GM21390 (cell line): ENCODE measurements around the gene PDK4.

Source experiments
- ATAC-seq: cut with Tn5 transposase; IDR thresholded peaks from one replicate; pipeline ENCODE4 v1.9.1; 2021; ENCODE audit not compliant: unreplicated experiment

PDK4 gene

DNA sequence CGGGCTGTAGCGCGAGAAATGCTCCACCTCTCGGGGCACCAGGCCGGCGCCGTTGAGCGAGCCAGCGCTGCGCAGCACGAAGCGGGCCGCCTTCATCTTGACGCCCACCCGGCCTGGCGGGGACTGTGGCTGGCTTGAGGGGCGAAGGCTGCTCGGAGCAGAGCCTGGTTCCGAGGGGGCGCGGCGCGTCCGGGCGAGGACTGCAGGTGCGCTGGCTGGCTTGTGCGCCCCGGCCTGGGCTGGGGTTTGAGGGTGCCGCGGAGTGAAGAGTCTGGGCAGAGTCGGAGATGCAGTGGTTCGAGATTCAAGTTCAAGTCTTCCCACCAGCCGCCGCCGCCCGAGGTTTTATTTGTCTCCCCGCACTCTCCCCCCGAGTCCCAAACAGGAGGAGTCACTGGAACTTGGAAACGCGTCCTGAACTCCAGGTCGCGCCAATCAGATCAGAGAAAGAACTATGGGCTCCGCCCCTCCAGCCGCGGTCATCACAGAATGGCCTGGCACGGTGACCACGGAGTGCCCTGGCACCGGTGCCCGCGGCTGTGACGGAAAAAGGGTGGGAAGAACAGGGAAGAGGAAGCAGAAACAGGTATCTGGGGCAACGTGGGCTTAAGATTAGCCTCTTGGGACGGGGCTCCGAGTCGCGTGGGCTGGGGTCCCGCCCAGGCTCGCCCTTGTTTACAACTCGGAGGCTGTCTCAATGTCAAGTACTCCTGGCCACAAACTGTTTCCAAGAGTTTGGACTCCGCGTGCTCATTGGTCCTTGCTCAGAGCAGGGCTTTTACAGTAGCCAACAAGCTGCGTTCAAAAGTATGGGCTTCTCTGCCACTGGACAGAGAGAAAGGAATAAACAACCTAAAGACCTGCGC is at the start of gene PDK4:
TSS of gene PDK4 (minus strand) at position 319 of the 866 bp plus-strand sequence. CDS start at position 96, 223 bp downstream.
- ATAC-seq = no peak

DNA sequence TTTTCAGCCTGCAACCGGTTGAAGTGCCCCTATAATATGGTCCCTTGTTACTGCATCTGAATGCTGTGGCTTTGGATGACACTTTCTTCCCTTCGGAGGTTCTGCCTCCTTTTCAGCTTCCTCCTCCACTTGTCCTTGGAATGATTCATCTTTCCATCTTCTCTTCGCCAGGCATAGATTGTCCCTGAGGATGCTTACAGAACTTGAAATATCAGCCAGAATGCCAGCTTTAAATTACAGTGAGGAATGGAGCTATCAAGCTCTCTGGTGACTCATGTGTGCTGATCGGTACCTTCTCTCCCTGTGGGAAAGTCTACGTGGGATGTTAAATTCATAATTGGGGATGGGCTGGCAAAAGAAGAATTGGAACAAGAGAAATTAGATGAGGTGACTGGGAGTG is 45.9 kb upstream of the PDK4 start:
- ATAC-seq = no peak

DNA sequence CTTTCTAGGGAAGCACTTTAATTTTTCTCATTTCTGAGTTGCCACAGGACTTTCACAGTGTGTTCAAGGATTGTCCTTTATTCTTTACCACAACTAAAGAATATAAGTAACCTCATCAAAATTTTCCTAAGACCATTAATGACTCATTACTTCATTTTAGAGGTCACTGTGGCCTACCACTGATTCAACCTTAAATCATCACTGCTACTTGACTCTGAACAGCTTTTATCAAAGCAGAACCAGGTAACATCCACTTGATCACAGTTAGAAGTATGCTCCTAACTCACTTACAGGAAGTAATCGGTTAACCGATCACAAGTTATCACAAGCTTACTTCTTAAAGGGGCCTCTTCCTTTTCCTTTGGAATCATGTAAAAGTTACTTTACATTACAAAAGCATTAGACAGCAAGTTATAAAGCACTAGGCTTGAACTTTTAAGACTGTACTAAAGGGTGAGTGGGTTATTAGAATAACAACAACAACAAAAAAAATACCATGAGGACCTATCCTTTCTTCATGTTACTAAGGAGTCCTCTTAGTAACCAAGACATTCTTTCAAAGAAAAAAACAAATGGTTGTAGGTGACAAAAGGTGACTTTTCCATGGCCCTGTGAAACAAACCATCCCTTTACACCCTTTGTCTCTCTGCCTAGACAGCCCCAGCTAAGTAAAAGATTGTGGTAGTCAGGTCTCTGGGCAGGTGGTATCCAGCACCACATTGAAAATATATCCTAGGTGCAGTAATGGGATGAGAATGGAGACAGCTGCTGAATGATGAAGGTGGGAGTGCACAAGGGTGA is 40.0 kb upstream of the PDK4 start:
- no peak for ATAC-seq

DNA sequence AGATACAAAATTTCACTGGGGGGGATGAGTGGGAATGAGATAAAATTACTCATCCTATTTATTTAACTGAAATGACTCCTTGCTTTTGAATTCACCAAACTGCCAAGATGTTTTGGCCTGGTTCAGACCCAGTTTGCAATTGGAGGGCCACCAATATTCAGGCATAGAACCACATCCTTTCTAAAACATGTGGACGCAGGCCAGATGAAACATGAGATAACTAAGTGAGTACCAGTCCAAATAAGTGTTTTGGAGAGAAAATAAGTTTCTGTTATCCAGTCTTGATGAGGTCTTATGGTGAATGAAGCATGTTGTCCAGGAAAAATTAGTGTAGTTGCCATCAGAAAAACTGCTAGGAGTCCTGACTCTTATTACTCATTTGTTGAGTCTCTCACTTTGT is 36.3 kb upstream of the PDK4 start:
- ATAC-seq = no peak

DNA sequence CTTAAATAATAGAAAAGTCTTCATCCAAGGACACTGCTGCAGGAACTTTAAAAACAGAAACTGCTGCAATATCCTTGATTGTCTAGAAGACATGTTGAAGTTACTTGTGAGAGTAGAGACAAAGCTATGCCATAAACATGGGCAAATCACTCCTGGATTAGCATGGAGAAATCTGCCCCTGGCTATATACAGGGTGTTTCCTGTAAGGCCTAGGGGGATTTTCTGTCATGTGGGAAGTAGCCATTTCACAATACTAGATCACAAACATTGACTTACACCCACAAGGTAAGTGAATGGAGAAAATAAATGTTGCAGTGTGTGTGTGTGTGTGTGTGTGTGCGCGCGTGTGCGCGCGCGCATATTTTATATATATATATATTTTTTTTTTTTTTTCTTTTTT is 35.2 kb upstream of the PDK4 start:
- ATAC-seq = no peak

DNA sequence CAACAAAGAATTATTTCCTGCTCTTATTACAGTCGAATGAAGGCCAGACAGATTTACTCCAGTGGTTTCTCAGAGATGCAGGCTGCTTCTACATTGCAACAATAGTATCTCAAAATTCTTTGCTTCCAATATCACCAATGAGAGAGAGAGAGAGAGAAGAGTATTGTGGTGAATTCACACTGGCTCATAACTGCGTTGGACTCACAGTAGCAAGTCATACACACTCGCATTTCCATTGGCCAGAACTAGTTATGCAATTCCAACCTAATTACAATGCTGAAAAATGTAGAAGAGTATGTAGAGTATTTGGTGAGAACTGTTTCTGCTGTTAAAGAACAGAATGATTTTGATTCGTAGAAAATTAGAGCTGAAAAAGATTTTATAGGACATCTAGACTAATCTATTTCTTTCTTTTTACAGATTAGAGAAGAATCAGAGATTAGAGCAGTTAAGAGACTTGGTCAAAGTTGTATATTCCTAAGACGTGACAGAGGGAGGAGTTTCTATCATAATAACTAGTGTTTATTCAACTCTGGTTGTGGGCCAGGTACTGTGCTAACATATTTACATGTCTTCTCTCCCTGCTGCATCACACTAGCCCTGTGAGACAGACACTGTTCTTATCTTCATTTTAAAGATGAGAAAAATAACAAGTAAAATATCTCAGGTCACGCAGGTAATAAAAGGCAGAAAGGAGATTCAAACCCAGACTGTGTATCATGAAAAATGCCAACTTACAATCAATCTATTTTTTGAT is 34.6 kb upstream of the PDK4 start:
- no peak for ATAC-seq

DNA sequence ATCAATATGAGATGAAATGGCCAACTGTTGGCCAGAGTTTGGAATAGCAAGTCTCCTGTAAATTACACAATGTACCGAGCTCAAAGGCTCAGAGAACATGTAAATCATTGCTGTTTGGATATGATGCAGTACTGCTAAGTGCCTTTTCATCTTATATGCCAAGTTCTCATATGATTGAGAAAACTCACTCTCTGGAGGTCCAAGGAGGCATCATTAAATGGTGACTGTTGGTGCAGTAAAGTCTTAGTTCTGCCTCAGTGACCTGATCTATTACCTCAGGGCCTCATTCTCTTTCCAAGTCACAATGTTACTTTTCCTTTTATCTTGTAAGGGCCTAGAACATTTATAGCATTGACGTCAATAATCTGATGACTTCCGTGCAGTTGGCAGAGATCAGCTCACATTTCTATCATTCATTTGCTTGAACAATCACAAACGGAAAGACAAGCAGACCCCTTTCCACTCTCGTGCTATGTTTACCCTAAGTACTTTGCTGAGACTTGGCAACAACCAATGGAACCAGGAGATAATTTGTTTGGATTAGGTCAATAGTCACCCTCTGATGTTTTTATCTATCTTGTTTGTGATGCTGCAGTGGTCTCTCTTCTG is 32.6 kb upstream of the PDK4 start:
- ATAC-seq = no peak

DNA sequence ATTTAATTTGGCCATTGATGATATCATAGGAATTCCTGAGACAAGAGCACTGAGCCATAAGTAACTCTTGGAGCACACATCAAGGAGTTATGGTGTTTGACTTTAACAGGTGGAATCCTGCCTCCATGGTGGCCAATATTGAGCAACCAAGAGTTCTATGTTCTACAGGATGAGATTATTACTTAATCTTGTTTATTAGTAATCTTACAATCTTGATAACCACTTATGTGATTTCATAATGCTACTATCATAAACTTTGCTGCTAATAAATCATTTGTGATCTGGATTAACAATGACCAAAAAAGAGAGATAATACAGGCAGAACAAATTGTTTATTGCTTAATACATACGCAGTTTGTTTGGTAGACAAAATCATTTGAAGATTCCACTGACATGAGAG is 27.5 kb upstream of the PDK4 start:
- ATAC-seq = no peak

DNA sequence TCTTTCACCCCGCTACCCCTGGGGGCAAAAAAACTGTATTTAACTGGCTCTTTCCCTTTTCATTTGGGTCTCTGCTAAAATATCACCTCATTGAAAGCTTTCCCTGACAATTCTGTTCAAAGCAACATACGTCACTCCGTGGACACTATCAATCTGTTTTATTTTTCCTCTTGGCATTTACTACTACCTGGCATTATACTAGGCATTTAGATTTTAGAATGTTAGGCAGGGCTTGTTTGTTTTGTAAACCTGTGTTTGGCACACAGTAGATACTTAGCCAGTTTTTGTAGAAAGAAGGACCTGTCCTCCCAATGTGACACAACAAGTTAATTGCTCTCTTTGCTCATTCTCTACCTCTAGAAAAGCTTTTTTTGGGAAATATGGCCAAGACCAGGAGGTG is 26.5 kb upstream of the PDK4 start:
- ATAC-seq = no peak

DNA sequence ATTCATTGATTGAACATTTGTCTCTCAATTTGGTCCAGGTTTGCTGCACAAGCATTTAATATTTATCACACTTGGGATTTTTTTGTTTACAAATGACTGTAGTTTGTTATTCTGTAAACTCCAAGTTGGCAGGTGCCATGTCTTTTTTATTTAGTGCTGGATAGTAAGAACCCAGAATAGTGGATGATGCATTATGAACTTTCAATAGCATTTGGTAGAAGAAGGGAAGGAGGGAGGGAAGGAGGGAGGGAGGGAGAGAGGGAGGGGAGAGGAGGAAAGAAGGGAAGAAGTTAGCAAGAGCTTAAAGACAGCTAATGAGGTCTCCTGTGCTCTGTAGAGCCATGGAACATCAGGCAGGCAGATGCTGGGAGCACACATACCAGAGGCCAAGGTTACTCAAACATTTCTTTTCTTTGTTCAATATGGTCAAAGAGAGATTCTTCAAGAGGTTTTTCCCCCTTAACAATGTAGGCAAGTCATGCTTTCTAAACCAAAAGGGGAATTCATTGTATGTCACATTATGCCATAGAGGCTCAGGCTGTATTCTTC is 25.8 kb upstream of the PDK4 start:
- no peak for ATAC-seq

DNA sequence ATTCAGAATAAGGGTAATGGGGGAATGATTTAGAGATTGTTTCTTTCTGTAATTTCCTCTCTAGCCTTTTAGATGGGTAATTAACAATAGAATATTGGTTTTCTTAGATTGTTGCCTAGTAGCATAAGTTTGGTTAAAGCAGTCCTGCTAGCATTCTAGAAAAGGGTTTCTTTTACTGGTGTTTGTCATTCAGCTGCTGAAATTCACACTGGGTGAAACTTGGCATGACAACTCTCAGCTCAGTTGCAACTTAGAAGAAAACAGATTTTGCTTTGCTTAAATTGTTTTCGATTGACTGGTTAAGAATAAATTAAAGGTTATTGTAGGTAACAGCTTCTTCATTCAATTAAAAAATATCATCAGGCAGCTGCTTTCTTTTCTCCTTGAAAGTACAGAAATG is 25.1 kb upstream of the PDK4 start:
- ATAC-seq = no peak

DNA sequence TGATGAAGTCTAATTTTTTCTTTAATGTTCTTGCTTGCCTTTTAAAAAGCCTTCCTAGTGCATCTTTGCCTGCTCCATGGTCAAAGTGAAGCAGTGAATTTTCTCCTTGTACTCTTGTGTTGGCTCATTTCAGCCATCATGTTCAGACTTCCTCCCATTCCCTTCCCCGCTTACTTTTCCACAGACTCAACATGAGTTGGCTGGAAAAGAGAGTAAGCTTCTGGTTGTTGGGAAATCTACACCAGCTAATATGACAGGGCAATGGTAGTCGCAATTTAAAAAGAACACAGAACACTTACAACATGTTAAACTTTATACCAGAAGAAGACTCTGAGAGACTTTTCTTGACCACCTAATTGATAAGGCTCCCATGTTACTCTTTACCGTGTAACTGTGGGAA is 24.3 kb upstream of the PDK4 start:
- ATAC-seq = no peak

DNA sequence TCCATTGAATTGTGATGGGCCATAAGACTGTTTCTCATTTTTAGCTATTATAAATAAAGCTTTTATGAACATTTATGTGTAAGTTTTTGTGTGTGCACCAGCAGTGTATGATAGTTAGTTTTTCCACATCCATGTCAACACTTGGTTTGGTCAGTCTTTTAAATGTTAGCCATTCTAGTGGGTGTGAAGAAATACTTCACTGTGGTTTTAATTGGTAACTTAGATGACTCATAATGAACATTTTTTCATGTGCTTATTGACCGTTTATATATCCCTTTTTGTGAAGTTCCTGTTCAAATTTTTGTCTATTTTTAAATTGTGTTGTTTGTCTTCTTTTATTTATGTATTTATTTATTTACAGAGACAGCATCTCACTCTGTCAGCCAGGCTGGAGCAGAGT is 23.6 kb upstream of the PDK4 start:
- ATAC-seq = no peak

DNA sequence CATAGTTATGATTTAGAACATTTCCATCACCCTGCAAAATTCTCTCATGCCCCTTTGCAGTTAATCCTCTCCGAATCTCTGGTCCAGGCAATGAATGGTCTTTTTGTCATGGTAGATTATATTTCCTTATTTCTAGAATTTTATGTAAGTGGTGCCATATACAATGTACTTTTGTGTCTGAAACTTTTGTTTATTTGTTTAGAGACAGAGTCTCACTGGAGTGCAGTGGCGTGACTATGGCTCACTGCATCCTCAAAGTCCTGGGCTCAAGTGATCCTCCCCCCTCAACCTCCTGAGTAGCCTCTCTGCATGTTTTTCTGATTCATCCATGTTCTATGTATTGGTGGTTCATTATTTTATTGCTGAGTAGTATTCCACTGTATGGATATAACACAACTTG is 23.2 kb upstream of the PDK4 start:
- ATAC-seq = no peak

DNA sequence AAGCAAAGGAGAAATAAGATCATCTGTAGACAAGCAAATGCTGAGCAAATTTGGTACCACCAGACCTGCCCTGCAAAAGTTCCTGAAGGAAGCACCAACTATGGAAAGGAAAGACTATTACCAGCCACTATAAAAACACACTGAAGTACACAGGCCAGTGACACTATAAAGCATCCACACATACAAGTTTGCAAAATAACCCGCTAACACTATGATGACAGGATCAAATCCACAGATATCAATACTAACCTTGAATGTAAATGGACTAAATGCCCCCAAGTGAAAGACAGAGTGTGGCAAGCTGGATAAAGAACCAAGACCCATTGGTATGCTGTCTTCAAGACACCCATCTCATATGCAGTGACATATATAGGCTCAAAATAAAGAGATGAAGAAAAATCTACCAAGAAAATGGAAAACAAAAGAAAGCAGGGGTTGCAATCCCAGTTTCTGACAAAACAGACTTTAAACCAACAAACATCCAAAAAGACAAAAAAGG is 18.2 kb upstream of the PDK4 start:
- no peak for ATAC-seq

DNA sequence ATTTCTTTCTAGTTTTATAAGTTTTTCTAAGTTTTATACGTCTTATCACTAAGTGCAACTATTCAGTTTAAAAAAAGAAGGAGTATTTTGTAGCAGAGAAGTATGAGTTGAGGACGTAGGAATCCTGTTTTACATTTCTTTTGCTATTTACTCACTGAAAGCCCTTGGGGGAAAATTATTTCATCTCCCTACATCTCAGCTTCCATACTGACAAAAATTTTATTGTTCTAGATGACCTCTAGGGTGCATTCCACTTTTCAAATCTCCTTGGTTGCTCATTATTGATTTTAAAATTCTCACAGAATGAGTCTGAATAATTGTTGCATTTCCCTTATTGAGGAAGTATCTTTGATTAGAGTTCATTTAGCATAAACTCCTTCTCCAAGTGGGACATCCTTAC is 14.9 kb upstream of the PDK4 start:
- no peak for ATAC-seq

DNA sequence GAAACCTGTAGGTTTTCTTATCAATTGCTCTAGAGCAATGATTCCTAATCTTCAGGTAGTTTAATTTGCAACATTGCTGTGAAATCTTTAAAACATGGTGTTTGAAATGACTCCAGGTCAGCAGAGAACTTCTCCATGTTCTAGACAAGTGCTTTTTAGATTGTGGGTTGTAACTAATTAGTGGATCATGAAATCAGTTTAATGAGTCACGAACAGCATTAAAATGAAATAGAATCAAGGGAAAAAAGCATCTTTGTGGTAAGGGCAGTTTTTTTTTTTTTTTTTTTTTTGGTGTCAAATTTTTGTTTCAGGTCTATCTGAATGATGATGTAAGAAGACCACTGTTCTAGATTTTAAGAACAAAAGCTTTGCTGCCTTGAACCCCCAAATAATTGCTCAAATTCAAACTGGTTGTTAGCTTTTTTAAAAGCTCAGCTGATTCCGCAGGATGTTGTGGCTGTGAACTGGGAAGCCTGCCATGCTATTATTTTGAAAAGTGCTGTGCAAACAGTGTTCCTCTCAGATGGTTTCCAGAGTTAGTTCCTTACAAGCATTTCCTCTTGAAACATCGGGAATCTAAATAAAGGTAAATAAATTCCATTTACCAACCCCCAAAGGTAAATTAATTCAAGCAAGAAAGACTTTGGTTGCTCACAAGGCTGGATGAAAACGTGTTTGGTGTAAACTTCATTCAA is 13.1 kb upstream of the PDK4 start:
- ATAC-seq = no peak

DNA sequence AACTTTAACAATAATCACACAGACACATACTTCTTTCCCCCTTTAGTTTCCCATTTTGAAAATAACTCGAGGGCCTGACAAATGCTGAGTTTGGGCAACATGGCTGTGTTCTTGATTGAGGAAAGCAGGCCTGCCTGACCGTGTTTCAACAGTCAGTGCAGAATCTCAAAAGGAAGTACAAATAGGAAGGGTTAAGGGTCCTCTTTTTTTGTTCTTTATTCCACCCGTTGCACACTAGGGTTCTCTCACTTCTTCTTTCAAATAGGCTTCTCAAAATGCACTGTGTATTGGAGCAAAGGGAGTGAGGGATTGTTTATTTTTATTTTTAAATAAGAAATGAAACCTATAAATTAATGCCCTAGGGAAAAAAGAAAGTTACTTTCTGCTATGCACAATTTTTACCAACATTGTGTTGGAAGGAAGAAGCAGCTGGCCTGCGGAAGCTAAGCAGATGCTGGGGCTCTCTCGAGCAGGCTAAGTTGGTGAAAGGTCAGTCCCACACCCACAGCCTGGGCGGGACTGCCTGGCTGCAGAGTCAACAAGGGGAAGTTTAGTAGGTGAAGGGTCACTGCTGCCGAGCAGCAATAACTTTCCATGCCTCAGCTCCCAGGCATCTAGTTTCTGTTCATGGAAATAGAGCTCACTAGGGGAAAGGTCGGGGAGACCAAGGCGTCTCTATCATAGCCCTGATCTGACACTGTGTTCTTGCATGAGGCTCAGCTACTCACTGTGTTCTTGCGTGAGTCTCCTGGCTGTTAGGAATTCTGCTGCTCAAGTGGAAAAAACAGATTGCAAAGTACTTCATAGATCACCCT is 12.2 kb upstream of the PDK4 start:
- ATAC-seq = peak; percentile 94

DNA sequence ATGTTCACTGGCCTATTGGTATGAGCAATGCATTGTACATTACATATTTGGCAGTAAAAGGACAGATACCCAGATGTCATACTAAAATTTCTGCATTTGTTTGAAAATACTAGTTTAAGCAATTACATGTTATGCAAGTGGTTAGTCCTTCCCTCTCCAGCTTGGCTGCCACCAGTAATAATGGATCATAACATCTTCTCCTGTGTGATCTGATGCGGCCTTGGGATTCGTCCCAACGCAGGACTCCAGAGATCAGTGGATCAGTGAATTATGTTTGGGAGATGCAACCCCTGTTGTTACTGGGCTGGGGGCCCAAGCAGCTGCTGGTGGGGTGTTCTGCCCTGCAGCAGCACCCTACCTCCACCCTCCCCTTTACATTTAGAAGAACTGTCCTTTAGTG is 11.2 kb upstream of the PDK4 start:
- no peak for ATAC-seq
